Activated T-cell treated with anti-CD3 and anti-CD28 coated beads, Interleukin-2, amount 50 U/mL, for 72 hours (primary cell): ENCODE results near the gene COL5A1. TPM values are rescaled to one million over a fixed set of nuclear protein-coding genes. Genes with fewer than 3 reads are reported as not detected.

Source experiments
- ATAC-seq, 2 donors: fragments of 150-1000 bp; cut with Tn5 transposase; replicated peaks in 1 of 2; 2 replicates each; pipeline ENCODE4 v1.10.0; 2021; ENCODE audit warnings: moderate library complexity in 2 of 2, mild to moderate bottlenecking in 1 of 2
- DNase-seq, 2 donors: peaks; one replicate each; pipeline ENCODE4 v3.0.0; 2021 to 2022; ENCODE audit warnings: mixed read lengths in 1 of 2
- H3K27ac Mint-ChIP-seq: one replicate; pipeline ENCODE4 v1.8.0; 2022; ENCODE audit warnings: mild to moderate bottlenecking, moderate library complexity, mixed read lengths
- H3K27me3 Mint-ChIP-seq: one replicate; pipeline ENCODE4 v1.8.0; 2022; ENCODE audit warnings: low read depth, mixed read lengths
- H3K36me3 Mint-ChIP-seq, 2 donors: one replicate each; pipeline ENCODE4 v1.8.0; 2022; ENCODE audit warnings: mixed read lengths in 2 of 2, mild to moderate bottlenecking in 1 of 2; ENCODE audit not compliant: insufficient read depth in 2 of 2
- H3K4me1 Mint-ChIP-seq: one replicate; pipeline ENCODE4 v1.8.0; 2022; ENCODE audit warnings: low read depth, mixed read lengths
- H3K4me3 Mint-ChIP-seq, 2 donors: one replicate each; pipeline ENCODE4 v1.8.0; 2022; ENCODE audit warnings: mild to moderate bottlenecking in 2 of 2, mixed read lengths in 2 of 2, moderate library complexity in 2 of 2
- H3K9me3 Mint-ChIP-seq, 2 donors: one replicate each; pipeline ENCODE4 v1.8.0; 2022; ENCODE audit warnings: mixed read lengths in 2 of 2
- total RNA-seq, 2 donors: library from RNA; stranded (reverse); gene quantifications; one replicate each; pipeline ENCODE4 v1.2.3, GENCODE V29; 2022

COL5A1 gene
- total RNA-seq, 2 donors from 2014 or later: 0.49 TPM; not detected in 1

GRCh38 chr9:134770972-134771971 lies 129.7 kb downstream of the COL5A1 start:
- DNase-seq (peak in 1 of 2 donors; percentile 5), ATAC-seq (no peak)
- no peaks in the 10 kb centered on the region for H3K36me3 Mint-ChIP-seq
- H3K4me3 Mint-ChIP-seq: no peak overlapping the region
- no peak overlapping the region for H3K27ac Mint-ChIP-seq
- no peaks in the 10 kb centered on the region for H3K4me1 Mint-ChIP-seq
- H3K9me3 Mint-ChIP-seq: no peaks in the 10 kb centered on the region
- peaks cover 7% of the 10 kb centered on the region for H3K27me3 Mint-ChIP-seq

GRCh38 chr9:134772331-134772730 lies 130.7 kb downstream of the COL5A1 start:
- Mint-ChIP-seq H3K27ac (no peak overlapping the region), H3K36me3 (no peaks in the 10 kb centered on the region), H3K4me1 (no peaks in the 10 kb centered on the region), H3K9me3 (no peaks in the 10 kb centered on the region), H3K27me3 (peaks cover 7% of the 10 kb centered on the region), H3K4me3 (no peak overlapping the region)
- ATAC-seq: no peak
- DNase-seq: no peak

- H3K4me1 Mint-ChIP-seq: no peaks in the 10 kb centered on the region
- H3K36me3 Mint-ChIP-seq: no peaks in the 10 kb centered on the region
- no peak overlapping the region for H3K4me3 Mint-ChIP-seq
- ATAC-seq (no peak), DNase-seq (no peak)
- no peaks in the 10 kb centered on the region for H3K9me3 Mint-ChIP-seq
- no peak overlapping the region for H3K27ac Mint-ChIP-seq
- H3K27me3 Mint-ChIP-seq: peaks cover 7% of the 10 kb centered on the region
These were observed 132.2 kb downstream of the COL5A1 start for GRCh38 chr9:134773842-134774241.

GRCh38 chr9:134774410-134774809 lies 132.8 kb downstream of the COL5A1 start:
- ATAC-seq (no peak), DNase-seq (no peak)
- H3K36me3 Mint-ChIP-seq: no peaks in the 10 kb centered on the region
- no peaks in the 10 kb centered on the region for H3K4me1 Mint-ChIP-seq
- peaks cover 7% of the 10 kb centered on the region for H3K27me3 Mint-ChIP-seq
- H3K9me3 Mint-ChIP-seq: no peaks in the 10 kb centered on the region
- no peak overlapping the region for H3K27ac Mint-ChIP-seq
- no peak overlapping the region for H3K4me3 Mint-ChIP-seq

- Mint-ChIP-seq H3K9me3 (no peaks in the 10 kb centered on the region), H3K36me3 (no peaks in the 10 kb centered on the region), H3K27ac (no peak overlapping the region), H3K27me3 (peaks cover 7% of the 10 kb centered on the region), H3K4me3 (no peak overlapping the region), H3K4me1 (no peaks in the 10 kb centered on the region)
- ATAC-seq: no peak
- DNase-seq: no peak
These were observed 133.7 kb downstream of the COL5A1 start for GRCh38 chr9:134775081-134775951.

- Mint-ChIP-seq H3K4me1 (no peaks in the 10 kb centered on the region), H3K9me3 (no peaks in the 10 kb centered on the region), H3K36me3 (no peaks in the 10 kb centered on the region), H3K4me3 (no peak overlapping the region), H3K27me3 (peaks cover 7% of the 10 kb centered on the region), H3K27ac (no peak overlapping the region)
- ATAC-seq: no peak
- no peak for DNase-seq
These were observed 134.6 kb downstream of the COL5A1 start for GRCh38 chr9:134776080-134776796.

GRCh38 chr9:134777153-134777552 lies 135.6 kb downstream of the COL5A1 start:
- Mint-ChIP-seq H3K36me3 (no peaks in the 10 kb centered on the region), H3K4me1 (no peaks in the 10 kb centered on the region), H3K27ac (no peak overlapping the region), H3K4me3 (no peak overlapping the region), H3K9me3 (no peaks in the 10 kb centered on the region), H3K27me3 (no peaks in the 10 kb centered on the region)
- ATAC-seq: no peak
- DNase-seq: no peak

- H3K4me3 Mint-ChIP-seq: no peak overlapping the region
These were observed 136.6 kb downstream of the COL5A1 start for GRCh38 chr9:134778156-134778555.

GRCh38 chr9:134778841-134779411 lies 137.3 kb downstream of the COL5A1 start:
- DNase-seq (no peak), ATAC-seq (no peak)
- no peaks in the 10 kb centered on the region for H3K27me3 Mint-ChIP-seq
- H3K4me3 Mint-ChIP-seq: no peak overlapping the region
- H3K36me3 Mint-ChIP-seq: no peaks in the 10 kb centered on the region
- H3K27ac Mint-ChIP-seq: no peak overlapping the region
- H3K9me3 Mint-ChIP-seq: no peaks in the 10 kb centered on the region
- H3K4me1 Mint-ChIP-seq: no peaks in the 10 kb centered on the region

More at GRCh38 chr9:134778156-134778555, 136.6 kb downstream of the COL5A1 start:
- Mint-ChIP-seq H3K36me3 (no peaks in the 10 kb centered on the region), H3K4me1 (no peaks in the 10 kb centered on the region), H3K27me3 (no peaks in the 10 kb centered on the region), H3K9me3 (no peaks in the 10 kb centered on the region), H3K27ac (no peak overlapping the region)
- DNase-seq: no peak
- ATAC-seq: no peak

- ATAC-seq (no peak), DNase-seq (no peak)
- H3K27ac Mint-ChIP-seq: no peak overlapping the region
- no peaks in the 10 kb centered on the region for H3K9me3 Mint-ChIP-seq
- H3K36me3 Mint-ChIP-seq: no peaks in the 10 kb centered on the region
- H3K27me3 Mint-ChIP-seq: no peaks in the 10 kb centered on the region
- no peaks in the 10 kb centered on the region for H3K4me1 Mint-ChIP-seq
- H3K4me3 Mint-ChIP-seq: no peak overlapping the region
These were observed 138.0 kb downstream of the COL5A1 start for GRCh38 chr9:134779640-134780039.

- Mint-ChIP-seq H3K4me1 (no peaks in the 10 kb centered on the region), H3K36me3 (no peaks in the 10 kb centered on the region), H3K27me3 (no peaks in the 10 kb centered on the region), H3K27ac (no peak overlapping the region), H3K4me3 (no peak overlapping the region), H3K9me3 (no peaks in the 10 kb centered on the region)
- no peak for DNase-seq
- no peak for ATAC-seq
These were observed 140.1 kb downstream of the COL5A1 start for GRCh38 chr9:134781591-134782302.
